Kidney epithelial cell (primary cell): ENCODE data around the gene SLC51A. TPM values are rescaled to one million over a fixed set of nuclear protein-coding genes. Genes with fewer than 3 reads are reported as not detected.

Source experiments
- DNase-seq: peaks from one replicate; pipeline ENCODE4 v3.0.0-alpha.2; 2010; ENCODE audit warnings: low read depth
- H3K27me3 ChIP-seq: 2 replicates; pipeline ENCODE4 v1.6.0; 2011; ENCODE audit warnings: low read length; ENCODE audit not compliant: control insufficient read depth, insufficient read depth
- H3K36me3 ChIP-seq: 2 replicates; pipeline ENCODE4 v1.5.1; 2011; ENCODE audit warnings: low read length; ENCODE audit not compliant: control insufficient read depth, insufficient read depth
- H3K4me3 ChIP-seq: 2 replicates; pipeline ENCODE4 v1.5.1; 2011; ENCODE audit warnings: low read depth, mild to moderate bottlenecking, control low read depth, low read length
- total RNA-seq: library from RNA; depleted of rRNA; stranded (reverse); fragments of >200 nt; gene quantifications from 2 replicates; pipeline ENCODE4 v1.2.3, GENCODE V29; 2015
- TF ChIP-seq, protein P1 (sequence below): IDR thresholded peaks from 2 replicates; pipeline ENCODE4 v1.5.1; 2011; ENCODE audit warnings: mild to moderate bottlenecking, moderate library complexity, low read length, control low read depth, inconsistent platforms; ENCODE audit not compliant: insufficient read depth, poor library complexity, severe bottlenecking

Gene SLC51A
- total RNA-seq, 1 donor from 2014 or later = not detected

GRCh38 chr3:196246612-196247308 lies 30.4 kb downstream of the SLC51A start:
- Histone ChIP-seq H3K27me3 (no peaks in the 10 kb centered on the region), H3K4me3 (no peak overlapping the region), H3K36me3 (peaks cover 1% of the 10 kb centered on the region)
- TF ChIP-seq, protein P1, sequence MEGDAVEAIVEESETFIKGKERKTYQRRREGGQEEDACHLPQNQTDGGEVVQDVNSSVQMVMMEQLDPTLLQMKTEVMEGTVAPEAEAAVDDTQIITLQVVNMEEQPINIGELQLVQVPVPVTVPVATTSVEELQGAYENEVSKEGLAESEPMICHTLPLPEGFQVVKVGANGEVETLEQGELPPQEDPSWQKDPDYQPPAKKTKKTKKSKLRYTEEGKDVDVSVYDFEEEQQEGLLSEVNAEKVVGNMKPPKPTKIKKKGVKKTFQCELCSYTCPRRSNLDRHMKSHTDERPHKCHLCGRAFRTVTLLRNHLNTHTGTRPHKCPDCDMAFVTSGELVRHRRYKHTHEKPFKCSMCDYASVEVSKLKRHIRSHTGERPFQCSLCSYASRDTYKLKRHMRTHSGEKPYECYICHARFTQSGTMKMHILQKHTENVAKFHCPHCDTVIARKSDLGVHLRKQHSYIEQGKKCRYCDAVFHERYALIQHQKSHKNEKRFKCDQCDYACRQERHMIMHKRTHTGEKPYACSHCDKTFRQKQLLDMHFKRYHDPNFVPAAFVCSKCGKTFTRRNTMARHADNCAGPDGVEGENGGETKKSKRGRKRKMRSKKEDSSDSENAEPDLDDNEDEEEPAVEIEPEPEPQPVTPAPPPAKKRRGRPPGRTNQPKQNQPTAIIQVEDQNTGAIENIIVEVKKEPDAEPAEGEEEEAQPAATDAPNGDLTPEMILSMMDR = no peak
- no peak for DNase-seq

- Histone ChIP-seq H3K27me3 (no peaks in the 10 kb centered on the region), H3K36me3 (peaks cover 3% of the 10 kb centered on the region), H3K4me3 (no peak overlapping the region)
- DNase-seq = no peak
- TF ChIP-seq, protein P1 = no peak
These were observed 35.6 kb downstream of the SLC51A start for GRCh38 chr3:196251918-196252317.

DNA sequence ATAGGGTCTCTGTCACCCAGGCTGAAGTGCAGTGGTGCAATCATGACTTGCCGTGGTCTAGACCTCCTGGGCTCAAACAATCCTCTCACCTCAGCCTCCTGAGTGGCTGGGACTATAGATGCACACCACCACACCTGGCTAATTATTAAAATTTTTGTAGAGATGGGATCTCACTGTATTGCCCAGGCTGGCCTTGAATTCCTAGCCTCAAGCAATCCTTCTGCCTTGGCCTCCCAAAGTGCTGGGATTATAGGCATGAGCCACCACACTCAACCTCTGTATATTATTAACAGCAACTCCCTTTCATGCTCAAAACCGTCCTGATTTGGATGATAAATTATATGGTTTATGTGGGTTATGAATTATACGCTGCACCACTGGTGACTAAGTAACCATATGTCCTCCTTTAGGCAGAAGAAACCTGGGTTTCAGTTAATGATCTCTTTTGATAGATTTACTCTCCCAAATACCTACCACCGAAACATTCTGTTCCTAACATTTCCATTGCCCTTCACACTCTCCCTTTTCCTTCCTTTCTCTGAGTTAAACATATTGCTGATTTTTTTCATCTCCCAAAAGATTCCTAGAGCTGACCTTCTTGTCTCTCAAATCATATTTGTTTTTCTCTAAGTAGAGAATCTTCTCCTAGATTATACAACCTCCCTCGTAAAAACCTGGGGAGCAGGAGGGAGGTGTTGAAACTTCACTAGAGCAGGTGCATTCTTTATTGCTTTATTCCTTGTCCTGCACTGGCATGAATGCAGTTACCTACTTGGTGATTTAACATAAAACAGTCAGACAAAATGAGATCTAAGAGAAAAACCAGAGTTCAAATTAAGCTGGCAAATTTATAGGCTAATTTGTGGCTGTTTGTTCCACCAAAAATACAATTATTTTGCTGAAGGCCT lies 38.3 kb downstream of the SLC51A start:
- no peak for DNase-seq
- no peak overlapping the region for H3K4me3 ChIP-seq
- H3K36me3 ChIP-seq = peaks cover 2% of the 10 kb centered on the region
- no peaks in the 10 kb centered on the region for H3K27me3 ChIP-seq
- TF ChIP-seq, protein P1 = no peak

DNA sequence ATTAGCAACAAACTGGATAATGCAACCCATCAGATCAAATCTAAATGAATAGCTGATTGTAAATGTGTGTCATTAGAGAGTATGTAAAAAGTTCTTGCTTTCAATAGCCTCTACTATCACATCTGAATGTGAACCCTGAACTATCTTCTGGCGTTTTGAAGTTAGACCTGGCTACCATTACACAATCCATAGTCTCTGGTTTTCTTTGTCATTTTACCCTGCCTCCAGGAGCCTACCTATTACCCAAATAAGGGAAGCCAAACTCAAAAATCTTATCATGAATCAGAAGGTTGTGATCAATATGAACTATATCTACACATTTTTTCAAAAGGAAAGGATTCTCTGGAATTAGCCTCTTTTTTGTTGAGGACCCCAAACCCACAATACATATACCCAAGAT lies 39.4 kb downstream of the SLC51A start:
- Histone ChIP-seq H3K4me3 (no peak overlapping the region), H3K27me3 (no peaks in the 10 kb centered on the region), H3K36me3 (peaks cover 2% of the 10 kb centered on the region)
- TF ChIP-seq, protein P1 = no peak
- no peak for DNase-seq

DNA sequence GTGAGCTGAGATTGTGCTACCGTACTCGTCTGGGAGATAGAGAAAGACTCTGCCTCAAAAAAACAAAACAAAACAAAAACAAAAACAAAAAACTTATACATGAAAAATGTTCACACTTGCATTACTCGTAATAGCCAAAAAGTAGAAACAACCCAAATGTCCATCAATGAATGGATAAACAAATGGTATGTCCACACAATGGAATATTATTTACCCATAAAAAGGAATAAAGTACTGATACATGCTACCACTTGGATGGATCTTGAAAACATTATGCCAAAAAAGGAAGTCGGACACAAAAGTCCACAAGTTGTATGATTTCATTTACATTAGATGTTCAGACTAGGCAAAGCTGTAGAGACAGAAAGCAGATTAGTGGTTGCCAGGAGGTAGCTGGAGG lies 44.5 kb downstream of the SLC51A start:
- no peak overlapping the region for H3K4me3 ChIP-seq
- no peaks in the 10 kb centered on the region for H3K27me3 ChIP-seq
- no peak for DNase-seq
- TF ChIP-seq, protein P1 = no peak
- no peaks in the 10 kb centered on the region for H3K36me3 ChIP-seq
